DMS53 (cell line): ENCODE data around the gene ACSL6.

Experiments
- DNase-seq: peaks from one replicate; lab custom pipeline; 2025; lab: John Stamatoyannopoulos, UW

ACSL6 gene

GRCh38 chr5:132011622-132012343, at the start of gene ACSL6:
TSS of gene ACSL6 (minus strand) at chr5:132011658. CDS start at chr5:132011553, 105 bp downstream.
- peak; percentile 75 for DNase-seq

- no peak for DNase-seq
These were observed 49.2 kb upstream of the ACSL6 start, which contains the start of gene IL3 for GRCh38 chr5:132060501-132061161. TSS of gene IL3 (plus strand) at chr5:132060655. CDS start at chr5:132060707, 52 bp downstream.

- no peak for DNase-seq
These were observed 48.4 kb upstream of the ACSL6 start for GRCh38 chr5:132059696-132060500.

- no peak for DNase-seq
These were observed 47.7 kb upstream of the ACSL6 start for GRCh38 chr5:132059043-132059695.

GRCh38 chr5:132058646-132059042, 47.2 kb upstream of the ACSL6 start:
- DNase-seq = no peak

- DNase-seq = no peak
These were observed 46.2 kb upstream of the ACSL6 start for GRCh38 chr5:132057498-132058255.

GRCh38 chr5:132056610-132057497, 45.4 kb upstream of the ACSL6 start:
- DNase-seq = no peak

GRCh38 chr5:132055808-132056609, 44.6 kb upstream of the ACSL6 start:
- DNase-seq = no peak

GRCh38 chr5:132055441-132055807, 44.0 kb upstream of the ACSL6 start:
- DNase-seq = no peak

GRCh38 chr5:132054697-132055440, 43.4 kb upstream of the ACSL6 start:
- no peak for DNase-seq

GRCh38 chr5:132054031-132054696, 42.7 kb upstream of the ACSL6 start:
- DNase-seq = no peak

- DNase-seq = no peak
These were observed 42.0 kb upstream of the ACSL6 start for GRCh38 chr5:132053483-132053882.

- no peak for DNase-seq
These were observed 41.1 kb upstream of the ACSL6 start for GRCh38 chr5:132052520-132052919.

GRCh38 chr5:132050661-132051552, 39.4 kb upstream of the ACSL6 start:
- DNase-seq = no peak

GRCh38 chr5:132050136-132050535, 38.7 kb upstream of the ACSL6 start:
- no peak for DNase-seq

- DNase-seq = no peak
These were observed 38.1 kb upstream of the ACSL6 start for GRCh38 chr5:132049559-132049958.

- DNase-seq = no peak
These were observed 37.6 kb upstream of the ACSL6 start for GRCh38 chr5:132049093-132049492.
